ENCODE data around the gene DDX42.
"Not testable (repeated sequence)": the region's sequence is repeated elsewhere in the genome, so short reads cannot be mapped to it uniquely, and the experiment has no call there.

The DDX42 gene

GRCh38 chr17:63774969-63775265, 947 bp downstream of the DDX42 start:
- DNase-seq: no peak

- DNase-seq: no peak
Measured at GRCh38 chr17:63775420-63775819, 1.4 kb downstream of the DDX42 start.

- DNase-seq: no peak
Measured at GRCh38 chr17:63780507-63780906, 6.5 kb downstream of the DDX42 start.

- DNase-seq: no peak
Measured at GRCh38 chr17:63780928-63781327, 7.0 kb downstream of the DDX42 start.

- no peak for DNase-seq
Measured at GRCh38 chr17:63783522-63783921, 9.6 kb downstream of the DDX42 start.

- DNase-seq: no peak
Measured at GRCh38 chr17:63785556-63785955, 11.6 kb downstream of the DDX42 start.

GRCh38 chr17:63786117-63786516, 12.1 kb downstream of the DDX42 start:
- no peak for DNase-seq

GRCh38 chr17:63786971-63787711, 13.2 kb downstream of the DDX42 start:
- DNase-seq: no peak

- DNase-seq: no peak
Measured at GRCh38 chr17:63790057-63790456, 16.1 kb downstream of the DDX42 start.

- no peak for DNase-seq
Measured at GRCh38 chr17:63792055-63792729, 18.2 kb downstream of the DDX42 start.

GRCh38 chr17:63796375-63796774, 22.4 kb downstream of the DDX42 start:
- not testable (repeated sequence) for DNase-seq

- DNase-seq: no peak
Measured at GRCh38 chr17:63798572-63799106, 24.7 kb downstream of the DDX42 start.

GRCh38 chr17:63800783-63801182, 26.8 kb downstream of the DDX42 start:
- no peak for DNase-seq

- DNase-seq: no peak
Measured at GRCh38 chr17:63804328-63804727, 30.4 kb downstream of the DDX42 start.

- no peak for DNase-seq
Measured at GRCh38 chr17:63805591-63805990, 31.6 kb downstream of the DDX42 start.

- DNase-seq: no peak
Measured at GRCh38 chr17:63809970-63810369, 36.0 kb downstream of the DDX42 start.

GRCh38 chr17:63816123-63816522, 42.2 kb downstream of the DDX42 start:
- no peak for DNase-seq

GRCh38 chr17:63816669-63817068, 42.7 kb downstream of the DDX42 start:
- DNase-seq: no peak

- DNase-seq: no peak
Measured at GRCh38 chr17:63817736-63818385, 43.9 kb downstream of the DDX42 start.

GRCh38 chr17:63819131-63819530, 45.2 kb downstream of the DDX42 start:
- DNase-seq: no peak

GRCh38 chr17:63819585-63820537, 45.9 kb downstream of the DDX42 start:
- no peak for DNase-seq

Measured in anterior cingulate cortex (tissue), 58 donors.